GM12892 (cell line): ENCODE results near the gene SH3RF3.

ENCODE experiments used
- DNase-seq: peaks from one replicate; pipeline ENCODE4 v3.0.0; 2011; ENCODE audit not compliant: insufficient read length
- FAIRE-seq: peaks from 2 replicates; lab custom pipeline; 2011; peaks lifted over from hg19 to GRCh38; lab: Jason Lieb, UNC
- POLR2A ChIP-seq: IDR thresholded peaks from 2 replicates; pipeline ENCODE4 v1.6.1; 2011; ENCODE audit warnings: low read depth, low read length, control low read depth
- POLR2AphosphoS5 ChIP-seq: IDR thresholded peaks from 2 replicates; pipeline ENCODE4 v1.6.1; 2011; ENCODE audit warnings: low read depth, low read length, control low read depth
- TAF1 ChIP-seq: IDR thresholded peaks from 2 replicates; pipeline ENCODE4 v1.6.1; 2011; ENCODE audit warnings: low read depth, mild to moderate bottlenecking, control low read depth, low read length, borderline replicate concordance

SH3RF3 gene

DNA sequence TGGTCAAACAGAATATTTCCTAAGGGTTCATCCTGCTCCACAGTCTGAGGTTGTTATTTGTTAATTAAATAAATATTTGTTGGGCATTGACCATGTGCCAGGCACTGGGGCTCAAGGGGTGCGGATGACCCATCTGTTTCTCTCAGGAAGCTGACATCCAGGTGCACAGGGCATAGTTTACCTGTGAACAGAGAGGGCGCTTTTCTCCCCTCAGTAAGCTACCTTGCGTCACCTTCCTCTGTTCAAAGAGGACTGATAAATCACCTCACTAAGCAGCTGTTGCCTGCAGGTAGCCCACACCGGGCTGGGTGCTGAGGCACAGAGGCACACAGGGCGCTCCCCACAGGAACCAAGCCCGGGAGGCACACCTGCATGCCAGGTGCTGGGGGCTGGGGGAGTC is 41.6 kb downstream of the SH3RF3 start:
- TF ChIP-seq POLR2A (no peak), POLR2AphosphoS5 (no peak), TAF1 (no peak)
- DNase-seq (no peak), FAIRE-seq (no peak)

DNA sequence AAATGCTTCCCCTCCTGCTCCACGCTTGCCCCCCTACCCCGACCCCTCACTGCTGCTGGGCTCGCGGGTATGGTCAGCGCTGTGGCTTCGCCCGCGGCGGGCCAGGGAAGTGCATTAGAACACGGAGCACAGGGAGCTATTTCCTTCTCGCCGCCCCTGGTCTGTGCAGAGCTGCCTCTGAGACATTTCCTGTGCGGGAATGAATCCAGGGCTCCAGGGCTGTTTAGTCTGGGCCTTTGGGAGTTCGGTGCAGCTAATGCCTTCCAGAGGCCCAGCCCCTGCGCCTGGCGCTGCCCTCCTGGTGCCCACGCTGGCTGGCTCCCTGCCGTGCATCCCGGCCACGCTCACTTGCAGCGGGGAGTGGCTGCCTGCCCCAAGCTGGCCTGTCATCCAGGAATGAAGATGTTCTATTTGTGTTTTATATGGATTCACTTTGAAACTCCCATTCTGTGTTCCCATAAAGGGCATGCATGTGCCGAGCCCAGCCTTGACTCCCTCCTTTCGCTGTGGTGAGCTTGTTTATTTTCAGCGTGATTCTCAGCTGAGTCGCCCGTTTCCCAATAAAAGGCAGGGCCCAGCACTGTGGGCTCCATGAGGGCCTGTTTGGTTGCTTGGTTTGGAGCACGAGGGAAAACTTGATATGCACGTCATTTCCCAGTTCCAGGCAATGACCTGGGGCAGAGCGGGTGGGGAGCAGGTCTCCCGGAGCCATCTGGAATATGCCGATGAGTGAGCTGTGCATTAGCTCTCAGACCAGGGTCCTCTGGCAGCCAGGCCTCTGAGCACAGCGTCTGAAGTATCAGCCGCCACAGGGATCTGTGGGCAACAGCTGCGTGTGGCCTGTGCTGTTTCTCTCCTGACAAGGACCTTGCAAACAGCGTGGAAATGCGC is 42.7 kb downstream of the SH3RF3 start:
- DNase-seq: no peak
- FAIRE-seq: no peak
- no peak for TF ChIP-seq POLR2A
- no peak for TF ChIP-seq POLR2AphosphoS5
- no peak for TF ChIP-seq TAF1

DNA sequence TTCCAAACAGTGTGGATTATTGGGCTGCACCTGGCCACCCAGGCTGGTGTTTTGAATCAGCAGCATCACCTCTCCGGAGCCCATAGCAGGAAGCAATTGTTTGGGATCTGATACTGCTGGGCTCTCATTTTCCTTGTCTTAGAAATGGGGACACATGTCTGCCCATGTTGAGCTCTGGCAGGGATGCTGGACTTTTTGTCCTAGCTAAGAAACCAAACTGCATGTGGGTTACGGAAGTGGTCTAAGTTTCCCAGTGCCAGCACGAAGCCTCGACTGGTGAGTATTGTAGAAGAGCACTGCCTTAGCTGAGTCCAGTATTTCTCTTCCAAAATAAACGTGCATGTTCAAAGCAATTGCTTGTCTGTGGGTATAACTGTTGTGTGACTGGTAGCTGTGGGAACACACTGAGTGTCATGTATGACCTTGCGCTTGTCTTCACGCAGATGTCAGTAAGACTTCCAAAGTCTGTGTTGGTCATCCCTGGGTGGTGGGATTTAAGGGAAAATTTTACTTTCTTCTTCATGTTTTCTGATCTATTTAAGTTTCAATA is 43.6 kb downstream of the SH3RF3 start:
- TF ChIP-seq POLR2A (no peak), POLR2AphosphoS5 (no peak), TAF1 (no peak)
- no peak for FAIRE-seq
- no peak for DNase-seq

DNA sequence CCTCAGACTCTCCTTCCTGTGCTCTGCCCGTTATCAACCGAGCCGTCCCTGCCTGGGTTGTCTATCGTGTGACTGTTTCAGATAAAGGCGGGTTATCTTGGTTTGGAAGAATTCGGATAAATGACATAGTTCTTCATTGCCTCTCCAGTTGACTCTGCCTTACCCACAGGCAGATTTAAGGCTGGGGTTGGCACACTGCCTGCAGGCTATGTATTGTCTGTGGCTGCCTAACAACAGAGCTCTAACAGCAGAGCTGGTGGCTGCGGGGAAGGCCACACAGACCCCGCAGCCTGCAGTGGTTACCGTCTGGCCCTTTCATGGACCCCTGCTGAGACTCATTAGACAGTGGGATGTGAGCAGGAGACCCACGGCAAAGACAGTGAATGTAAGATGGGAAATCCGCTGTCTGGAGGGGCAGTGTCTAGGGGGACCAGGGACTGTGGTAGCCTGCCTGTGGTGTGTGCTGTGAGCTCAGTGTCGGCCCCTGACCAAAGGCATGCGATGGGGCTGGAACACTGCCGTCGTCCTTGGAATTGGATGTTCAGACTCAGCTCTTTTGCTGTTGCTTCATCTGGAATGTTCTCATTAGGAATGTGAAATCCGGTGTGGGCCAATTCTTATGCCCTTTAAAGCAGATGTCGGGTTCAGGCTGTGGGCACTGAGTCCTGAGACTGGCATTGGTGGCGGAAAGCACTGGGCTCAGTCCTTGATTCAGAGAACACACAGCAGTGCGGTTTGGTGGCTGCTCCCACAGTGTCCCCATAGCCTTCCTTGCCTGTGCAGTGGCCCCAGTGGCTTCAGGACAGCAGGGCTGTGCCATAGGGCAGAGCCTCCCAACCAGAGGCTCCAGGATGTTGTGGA is 44.5 kb downstream of the SH3RF3 start:
- no peak for FAIRE-seq
- DNase-seq: no peak
- TF ChIP-seq POLR2A (no peak), POLR2AphosphoS5 (no peak), TAF1 (no peak)

DNA sequence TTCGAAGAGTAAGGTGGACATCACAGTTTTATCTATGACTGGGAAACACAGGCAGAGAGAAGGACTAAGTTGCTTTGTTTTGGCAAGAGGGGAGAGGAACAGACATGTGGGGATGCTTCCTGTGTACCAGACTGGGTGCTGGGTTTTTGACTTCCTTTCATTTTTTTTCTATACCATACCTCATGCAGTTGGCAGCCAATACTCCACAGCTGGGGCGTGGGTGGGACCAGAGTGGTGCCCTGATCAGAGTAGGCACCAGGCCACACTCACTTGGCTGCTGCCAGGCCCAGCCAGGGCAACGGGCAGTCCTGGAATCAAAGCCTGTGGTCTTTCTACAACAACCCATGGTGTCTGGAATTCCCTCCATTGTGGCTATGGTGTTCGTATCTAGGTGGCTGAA is 45.2 kb downstream of the SH3RF3 start:
- FAIRE-seq: no peak

DNA sequence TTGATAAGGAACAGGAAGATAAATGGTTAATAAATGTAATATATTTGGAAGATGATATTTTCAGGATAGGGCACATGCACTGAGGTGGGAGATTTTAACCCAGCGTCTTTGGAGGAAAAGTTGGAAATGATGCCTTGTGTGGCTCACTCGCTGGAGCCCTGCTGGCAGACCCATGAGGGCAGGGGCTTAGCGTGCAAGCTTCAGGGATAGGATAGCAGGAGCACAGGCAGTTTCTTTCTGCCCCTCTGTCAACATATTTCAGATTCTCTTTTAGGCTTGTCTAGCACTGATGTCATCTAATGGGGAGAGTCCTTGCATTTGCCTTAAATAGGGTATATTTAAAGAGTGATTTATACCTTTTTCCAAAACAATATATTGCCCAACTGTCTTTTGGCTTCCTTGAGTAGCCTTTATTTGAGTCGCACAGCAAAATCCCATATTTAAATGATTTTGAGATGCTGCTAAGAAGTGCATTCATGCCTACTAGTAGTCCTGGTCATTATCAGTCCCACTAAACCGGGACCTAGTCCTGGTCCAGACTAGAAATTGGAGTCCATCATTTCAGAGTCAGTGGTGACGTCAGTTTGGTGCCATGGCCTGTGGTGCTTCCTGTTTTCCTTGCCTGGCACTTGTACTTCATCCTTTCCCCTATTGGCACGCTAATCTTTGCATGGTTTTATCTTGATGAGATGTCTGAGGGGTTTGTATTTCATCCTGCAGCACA is 45.8 kb downstream of the SH3RF3 start:
- FAIRE-seq (no peak), DNase-seq (no peak)
- TF ChIP-seq POLR2A (no peak), TAF1 (no peak), POLR2AphosphoS5 (no peak)

More for the DNA sequence above, 45.2 kb downstream of the SH3RF3 start:
- no peak for DNase-seq
- TF ChIP-seq POLR2AphosphoS5 (no peak), TAF1 (no peak), POLR2A (no peak)

DNA sequence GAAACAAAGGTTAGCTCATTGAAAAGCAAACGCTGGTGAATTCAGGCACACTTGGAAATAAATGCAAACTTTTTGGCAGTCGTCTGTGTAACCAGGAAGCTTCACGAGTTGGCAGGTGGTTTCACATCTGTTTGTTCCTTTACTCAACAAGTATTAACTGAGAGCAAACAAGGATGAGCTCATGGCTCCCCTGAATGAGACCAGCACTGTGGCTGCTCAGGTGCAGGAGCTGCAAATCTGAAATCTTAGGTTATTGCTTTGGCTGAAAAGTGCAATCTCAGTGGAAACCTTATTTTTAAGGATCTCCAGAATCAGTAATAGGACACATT is 46.3 kb downstream of the SH3RF3 start:
- no peak for FAIRE-seq
- TF ChIP-seq POLR2AphosphoS5 (no peak), TAF1 (no peak), POLR2A (no peak)
- no peak for DNase-seq

DNA sequence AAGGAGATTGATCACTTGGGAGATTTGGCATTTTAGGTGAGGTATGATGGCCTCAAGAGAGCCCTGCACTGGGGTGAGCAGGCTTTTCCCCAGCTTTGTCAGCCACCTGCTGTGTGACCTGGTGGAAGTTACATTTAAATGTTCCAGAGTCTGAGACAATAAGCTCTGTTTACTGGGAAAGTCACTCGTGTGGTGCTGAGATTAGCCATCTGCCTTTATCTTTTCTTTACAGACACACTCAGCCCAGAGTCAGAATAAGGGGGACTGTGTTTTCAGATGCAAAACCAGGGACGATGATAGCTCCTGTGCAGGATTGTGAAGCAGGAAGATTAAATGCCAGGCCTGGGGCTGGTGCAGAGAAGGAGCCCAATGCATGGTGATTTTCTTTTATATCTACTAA is 47.9 kb downstream of the SH3RF3 start:
- no peak for DNase-seq
- TF ChIP-seq TAF1: no peak
- TF ChIP-seq POLR2AphosphoS5: no peak
- no peak for TF ChIP-seq POLR2A
- no peak for FAIRE-seq

DNA sequence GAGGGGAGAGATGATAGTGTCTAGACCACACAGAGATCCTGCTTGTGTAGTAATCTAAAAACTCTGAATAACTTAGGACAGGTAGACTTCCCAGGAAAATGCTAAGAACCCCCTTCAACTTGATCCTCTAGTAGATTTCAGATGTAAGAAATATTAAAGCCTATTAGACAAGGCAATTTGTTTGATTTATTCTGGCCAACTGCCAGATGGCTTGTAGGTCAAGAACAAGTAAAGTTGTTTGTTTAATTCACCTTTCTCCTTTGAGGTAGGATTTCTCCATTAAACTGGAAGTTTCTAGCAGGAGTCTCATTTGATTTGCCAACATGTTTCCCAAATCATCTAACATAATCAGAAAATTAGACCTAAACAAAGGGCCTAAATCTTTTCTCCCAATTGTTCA is 48.6 kb downstream of the SH3RF3 start:
- FAIRE-seq: no peak
- no peak for TF ChIP-seq TAF1
- TF ChIP-seq POLR2AphosphoS5: no peak
- no peak for TF ChIP-seq POLR2A
- no peak for DNase-seq

DNA sequence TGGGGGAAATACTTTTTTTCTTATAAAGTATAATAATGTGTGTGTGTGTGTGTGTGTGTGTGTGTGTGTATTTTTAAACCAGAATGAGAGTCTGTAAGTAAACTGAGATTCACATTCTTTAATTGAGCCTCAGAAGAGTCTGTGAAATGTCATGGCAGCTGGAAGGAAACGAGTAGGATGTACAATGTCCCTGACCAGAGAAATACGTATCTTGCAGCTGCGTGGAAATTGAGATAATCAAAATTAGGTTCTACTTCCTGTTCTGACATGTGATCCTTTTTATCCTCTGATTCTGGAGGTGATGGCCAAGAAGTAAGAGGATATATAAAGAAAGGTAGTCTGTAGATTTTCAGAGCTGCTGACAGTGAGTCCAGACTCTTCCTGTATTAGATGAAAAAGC is 50.0 kb downstream of the SH3RF3 start:
- no peak for FAIRE-seq
- DNase-seq: no peak
- no peak for TF ChIP-seq TAF1

DNA sequence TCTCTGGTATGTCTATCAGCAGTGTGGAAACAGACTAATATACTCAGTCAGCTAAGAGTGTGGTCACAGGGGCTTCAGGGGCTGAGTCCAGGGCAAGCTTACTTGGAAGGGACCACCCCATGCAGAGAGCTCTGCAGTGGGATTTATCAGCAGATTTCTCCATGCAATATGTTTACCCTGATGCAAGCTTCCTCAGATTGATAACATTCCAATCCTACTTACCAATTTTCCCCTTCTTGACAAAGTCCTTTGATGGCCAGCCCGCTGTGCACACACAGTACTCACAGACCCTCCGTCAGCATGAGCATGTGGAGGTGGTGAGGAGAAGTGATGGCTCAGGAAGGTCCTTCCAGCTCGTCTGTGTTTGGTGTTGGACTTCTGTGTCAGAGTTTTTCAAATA is 51.8 kb downstream of the SH3RF3 start:
- TF ChIP-seq TAF1: no peak
- TF ChIP-seq POLR2A: no peak
- no peak for TF ChIP-seq POLR2AphosphoS5
- DNase-seq: no peak
- FAIRE-seq: no peak
